Panc1 (cell line): ENCODE measurements around the gene CPLANE1. TPM values are rescaled to one million over a fixed set of nuclear protein-coding genes. Genes with fewer than 3 reads are reported as not detected.

Experiments used
- ATAC-seq: fragments of 200-7000 bp; cut with Tn5 transposase; 2 replicates; pipeline ENCODE4 v1.9.1; 2020; ENCODE audit warnings: mild to moderate bottlenecking, moderate library complexity
- BruUV-seq: library from RNA; stranded (reverse); fragments of 400-500 nt; replicated peaks from 2 replicates; lab custom pipeline; 2021; lab: Mats Ljungman, UMichigan
- CTCF ChIA-PET: fragments of 300-600 bp; sonication (Branson Sonifier 250); formaldehyde crosslinking; loops from one replicate; lab custom pipeline; 2022; ENCODE audit warnings: antibody characterized with exemption; lab: Charles Lee
- POLR2A ChIA-PET: fragments of 300-600 bp; sonication (Branson Sonifier 250); formaldehyde crosslinking; loops from one replicate; lab custom pipeline; 2022; ENCODE audit warnings: antibody characterized with exemption; lab: Charles Lee
- DNase-seq: peaks from one replicate; pipeline ENCODE4 v3.0.0-alpha.2; 2010; ENCODE audit warnings: low read depth, low spot score
- H3K27ac ChIP-seq: 2 replicates; pipeline ENCODE4 v1.5.1; 2011; ENCODE audit warnings: mild to moderate bottlenecking, low read length, inconsistent platforms
- H3K27me3 ChIP-seq: fragments of 200-500 bp; sonication (Bioruptor generic); 2 replicates; pipeline ENCODE4 v1.6.0; 2014; ENCODE audit warnings: low read length, inconsistent platforms; ENCODE audit not compliant: control insufficient read depth, insufficient read depth
- H3K36me3 ChIP-seq: fragments of 200-500 bp; sonication (Bioruptor generic); 2 replicates; pipeline ENCODE4 v1.5.1; 2014; ENCODE audit warnings: inconsistent platforms, mild to moderate bottlenecking, low read length, moderate library complexity; ENCODE audit not compliant: control insufficient read depth, insufficient read depth
- H3K4me1 ChIP-seq: 2 replicates; pipeline ENCODE4 v1.5.1; 2011; ENCODE audit warnings: inconsistent platforms, mild to moderate bottlenecking, low read length, moderate library complexity; ENCODE audit not compliant: control insufficient read depth, insufficient read depth
- H3K4me3 ChIP-seq, 2 experiments: 2 replicates each; pipeline ENCODE4 v1.5.1; 2011 to 2012; ENCODE audit warnings: low read depth in 2 of 2, low read length in 2 of 2, mild to moderate bottlenecking in 2 of 2, inconsistent platforms in 1 of 2, moderate library complexity in 1 of 2
- H3K9me3 ChIP-seq: fragments of 200-500 bp; sonication (Bioruptor generic); 2 replicates; pipeline ENCODE4 v1.5.1; 2014; ENCODE audit warnings: low read depth, mild to moderate bottlenecking, inconsistent platforms, low read length, moderate library complexity; ENCODE audit not compliant: control insufficient read depth, insufficient read depth
- CTCF ChIP-seq: fragments of 450-650 bp; IDR thresholded peaks from 2 replicates; pipeline ENCODE4 v1.5.1; 2017; ENCODE audit warnings: mild to moderate bottlenecking
- POLR2AphosphoS5 ChIP-seq: IDR thresholded peaks from 2 replicates; pipeline ENCODE4 v1.6.1; 2012; ENCODE audit warnings: mild to moderate bottlenecking, low read depth, low read length, moderate library complexity
- REST ChIP-seq, 2 experiments: IDR thresholded peaks; 2 replicates each; pipeline ENCODE4 v1.6.1; 2011 to 2012; ENCODE audit warnings: low read depth in 2 of 2, control low read depth in 1 of 2, low read length in 1 of 2, mild to moderate bottlenecking in 1 of 2, moderate library complexity in 1 of 2; ENCODE audit not compliant: insufficient read depth in 1 of 2
- SIN3A ChIP-seq: IDR thresholded peaks from 2 replicates; pipeline ENCODE4 v1.6.1; 2012; ENCODE audit warnings: low read depth, mild to moderate bottlenecking, low read length, moderate library complexity, borderline replicate concordance; ENCODE audit not compliant: insufficient read depth
- TCF7L2 ChIP-seq: IDR thresholded peaks from 2 replicates; pipeline ENCODE4 v1.6.1; 2011; ENCODE audit warnings: mild to moderate bottlenecking, low read depth, low read length, inconsistent platforms
- in situ Hi-C: cut with HindIII; loops from 2 replicates; pipeline ENCODE4 v1.10.0; 2016; ENCODE audit warnings: low sequenced_read_pairs, low pct_unique_long_range_greater_than_20kb
- intact Hi-C: fragments of 100-400 bp; cut with micrococcal nuclease; formaldehyde crosslinking; loops from one replicate; pipeline ENCODE4 v1.10.0; 2022; ENCODE audit not compliant: unreplicated experiment
- total RNA-seq: library from RNA; stranded (reverse); gene quantifications from one replicate; pipeline ENCODE4 v1.2.1, GENCODE V29; 2021; ENCODE audit not compliant: unreplicated experiment

CPLANE1 gene
- total RNA-seq, 1 experiment from 2014 or later = 18.1 TPM

- CTCF ChIA-PET = no interaction called here
- DNase-seq = no peak
- H3K4me3 ChIP-seq = no peak overlapping the region
- H3K27me3 ChIP-seq = no peaks in the 10 kb centered on the region
- no peak for ATAC-seq
- H3K9me3 ChIP-seq = no peaks in the 10 kb centered on the region
- no peaks in the 10 kb centered on the region for H3K4me1 ChIP-seq
- POLR2A ChIA-PET = no interaction called here
- in situ Hi-C loops = no loop called here
- no TSS peak for BruUV-seq
- intact Hi-C loops = no loop called here
- no peak for TF ChIP-seq SIN3A
- no peak for TF ChIP-seq CTCF
- no peak for TF ChIP-seq REST (IDR thresholded peaks at IDR 0.05; ENCODE audit: insufficient read depth in 1 of 2, low read depth in 2 of 2, low read length in 1 of 2)
- TF ChIP-seq TCF7L2 = no peak
- no peak overlapping the region for H3K27ac ChIP-seq
- H3K36me3 ChIP-seq = peaks cover 10% of the 10 kb centered on the region
These were observed 42.4 kb downstream of the CPLANE1 start for GRCh38 chr5:37206736-37207135.

GRCh38 chr5:37198842-37199241 is 50.3 kb downstream of the CPLANE1 start:
- POLR2A ChIA-PET = interaction anchor here (0.6 kb wide), 2 partner anchors 79 to 84 kb away, joined by 3 to 6 read pairs; no protein-coding TSS in a partner anchor
- H3K27me3 ChIP-seq = no peaks in the 10 kb centered on the region
- ATAC-seq (no peak), DNase-seq (no peak)
- intact Hi-C loops = no loop called here
- BruUV-seq = no TSS peak
- H3K4me3 ChIP-seq = no peak overlapping the region
- H3K27ac ChIP-seq = no peak overlapping the region
- peaks cover 7% of the 10 kb centered on the region for H3K36me3 ChIP-seq
- no peaks in the 10 kb centered on the region for H3K9me3 ChIP-seq
- CTCF ChIA-PET = no interaction called here
- in situ Hi-C loops = no loop called here
- TF ChIP-seq TCF7L2 (no peak), POLR2AphosphoS5 (no peak), SIN3A (no peak), CTCF (no peak), REST (IDR thresholded peaks at IDR 0.05; ENCODE audit: insufficient read depth in 1 of 2, low read depth in 2 of 2, low read length in 1 of 2) (no peak)
- no peaks in the 10 kb centered on the region for H3K4me1 ChIP-seq
